ENCODE data around the gene KLHDC4.

Gene KLHDC4

GRCh38 chr16:87747626-87748414 lies 18.0 kb downstream of the KLHDC4 start:
- TF ChIP-seq CTCF (IDR thresholded peaks at IDR 0.05; ENCODE audit: borderline replicate concordance, insufficient read depth, low read depth, low read length), result no peak
- H3K4me3 ChIP-seq (ENCODE audit: low read depth, low read length), result no peak overlapping the region

- TF ChIP-seq CTCF (IDR thresholded peaks at IDR 0.05; ENCODE audit: borderline replicate concordance, insufficient read depth, low read depth, low read length), result no peak
- H3K4me3 ChIP-seq (ENCODE audit: low read depth, low read length), result no peak overlapping the region
These were observed 19.6 kb downstream of the KLHDC4 start for GRCh38 chr16:87746178-87746577.

GRCh38 chr16:87744750-87745514 lies 20.9 kb downstream of the KLHDC4 start:
- H3K4me3 ChIP-seq (ENCODE audit: low read depth, low read length), result no peak overlapping the region
- TF ChIP-seq CTCF (IDR thresholded peaks at IDR 0.05; ENCODE audit: borderline replicate concordance, insufficient read depth, low read depth, low read length), result no peak

GRCh38 chr16:87742781-87743490 lies 22.9 kb downstream of the KLHDC4 start:
- H3K4me3 ChIP-seq (ENCODE audit: low read depth, low read length), result no peak overlapping the region
- no peak for TF ChIP-seq CTCF (IDR thresholded peaks at IDR 0.05; ENCODE audit: borderline replicate concordance, insufficient read depth, low read depth, low read length)

GRCh38 chr16:87741700-87742415 lies 23.9 kb downstream of the KLHDC4 start:
- TF ChIP-seq CTCF (IDR thresholded peaks at IDR 0.05; ENCODE audit: borderline replicate concordance, insufficient read depth, low read depth, low read length), result no peak
- H3K4me3 ChIP-seq (ENCODE audit: low read depth, low read length), result no peak overlapping the region

- no peak for TF ChIP-seq CTCF (IDR thresholded peaks at IDR 0.05; ENCODE audit: borderline replicate concordance, insufficient read depth, low read depth, low read length)
These were observed 24.8 kb downstream of the KLHDC4 start for GRCh38 chr16:87740909-87741424.

More at GRCh38 chr16:87740909-87741424, 24.8 kb downstream of the KLHDC4 start:
- H3K4me3 ChIP-seq (ENCODE audit: low read depth, low read length), result no peak overlapping the region
